ENCODE results near the gene ZNF593OS. TPM values are rescaled to one million over a fixed set of nuclear protein-coding genes. Genes with fewer than 3 reads are reported as not detected.

ZNF593OS gene
- total RNA-seq, 2 experiments from 2014 or later = not detected

- H3K36me3 Mint-ChIP-seq = no peaks in the 10 kb centered on the region
- no peak overlapping the region for H3K27ac Mint-ChIP-seq
- no peak for DNase-seq
- intact Hi-C loops (cut with micrococcal nuclease) = loop anchor here (5.0 kb wide), 3 partner anchors 58 to 157 kb away; no protein-coding TSS in a partner anchor
- H3K9me3 Mint-ChIP-seq = no peaks in the 10 kb centered on the region
- POLR2A ChIA-PET = no interaction called here
- CTCF ChIA-PET = interaction anchor here (0.6 to 1.7 kb wide), 5 partner anchors 38 to 157 kb away, joined by 3 to 6 read pairs (median 4); no protein-coding TSS in a partner anchor
- peaks cover 15% of the 10 kb centered on the region for H3K27me3 Mint-ChIP-seq
- H3K4me3 Mint-ChIP-seq = no peak overlapping the region
- H3K4me1 Mint-ChIP-seq (ENCODE audit: low read depth) = peaks cover 14% of the 10 kb centered on the region
Measured at GRCh38 chr1:26164861-26165842, 6.5 kb downstream of the ZNF593OS start.

GRCh38 chr1:26164036-26164860 is 7.4 kb downstream of the ZNF593OS start:
- peak; percentile 47 for DNase-seq
- Mint-ChIP-seq H3K4me1 (ENCODE audit: low read depth) (peaks cover 11% of the 10 kb centered on the region), H3K9me3 (no peaks in the 10 kb centered on the region), H3K27me3 (peaks cover 21% of the 10 kb centered on the region), H3K36me3 (no peaks in the 10 kb centered on the region), H3K27ac (no peak overlapping the region), H3K4me3 (peak overlapping the region; percentile 25)
- intact Hi-C loops (cut with micrococcal nuclease) = loop anchor here (5.0 kb wide), 2 partner anchors 57 to 127 kb away; no protein-coding TSS in a partner anchor
- CTCF ChIA-PET = interaction anchor here (0.7 to 3.5 kb wide), 8 partner anchors 9 to 269 kb away, joined by 3 to 19 read pairs (median 3); no protein-coding TSS in a partner anchor
- POLR2A ChIA-PET = no interaction called here

GRCh38 chr1:26163684-26164035 is 8.0 kb downstream of the ZNF593OS start:
- POLR2A ChIA-PET = no interaction called here
- H3K36me3 Mint-ChIP-seq = no peaks in the 10 kb centered on the region
- CTCF ChIA-PET = interaction anchor here (0.6 to 3.5 kb wide), 8 partner anchors 10 to 583 kb away, joined by 3 to 19 read pairs (median 3); no protein-coding TSS in a partner anchor
- H3K27ac Mint-ChIP-seq = no peak overlapping the region
- H3K4me3 Mint-ChIP-seq = peak overlapping the region; percentile 37
- H3K4me1 Mint-ChIP-seq (ENCODE audit: low read depth) = peaks cover 10% of the 10 kb centered on the region
- no peak for DNase-seq
- intact Hi-C loops (cut with micrococcal nuclease) = loop anchor here (5.0 kb wide), 2 partner anchors 56 to 126 kb away; no protein-coding TSS in a partner anchor
- peaks cover 23% of the 10 kb centered on the region for H3K27me3 Mint-ChIP-seq
- H3K9me3 Mint-ChIP-seq = no peaks in the 10 kb centered on the region

- POLR2A ChIA-PET = no interaction called here
- H3K27me3 Mint-ChIP-seq = peaks cover 29% of the 10 kb centered on the region
- peak overlapping the region; percentile 24 for H3K4me3 Mint-ChIP-seq
- peaks cover 10% of the 10 kb centered on the region for H3K4me1 Mint-ChIP-seq (ENCODE audit: low read depth)
- no peak overlapping the region for H3K27ac Mint-ChIP-seq
- no peaks in the 10 kb centered on the region for H3K36me3 Mint-ChIP-seq
- intact Hi-C loops (cut with micrococcal nuclease) = loop anchor here (5.0 kb wide), 2 partner anchors 55 to 125 kb away; no protein-coding TSS in a partner anchor
- CTCF ChIA-PET = interaction anchor here (0.6 to 3.5 kb wide), 4 partner anchors 18 to 57 kb away, joined by 3 to 19 read pairs (median 4); no protein-coding TSS in a partner anchor
- H3K9me3 Mint-ChIP-seq = no peaks in the 10 kb centered on the region
- DNase-seq = no peak
Measured at GRCh38 chr1:26162220-26162709, 9.4 kb downstream of the ZNF593OS start.

- peaks cover 10% of the 10 kb centered on the region for H3K4me1 Mint-ChIP-seq (ENCODE audit: low read depth)
- no peak overlapping the region for H3K27ac Mint-ChIP-seq
- intact Hi-C loops (cut with micrococcal nuclease) = loop anchor here (5.0 kb wide), 2 partner anchors 54 to 124 kb away; no protein-coding TSS in a partner anchor
- DNase-seq = peak; percentile 50
- peaks cover 31% of the 10 kb centered on the region for H3K27me3 Mint-ChIP-seq
- POLR2A ChIA-PET = no interaction called here
- no peaks in the 10 kb centered on the region for H3K36me3 Mint-ChIP-seq
- CTCF ChIA-PET = interaction anchor here (0.6 to 3.5 kb wide), 6 partner anchors 17 to 125 kb away, joined by 3 to 19 read pairs (median 3); partner anchors contain the start of gene CEP85
- peak overlapping the region; percentile 24 for H3K4me3 Mint-ChIP-seq
- H3K9me3 Mint-ChIP-seq = no peaks in the 10 kb centered on the region
Measured at GRCh38 chr1:26161415-26162219, 10.0 kb downstream of the ZNF593OS start.

GRCh38 chr1:26160527-26161414 is 10.9 kb downstream of the ZNF593OS start:
- Mint-ChIP-seq H3K36me3 (no peaks in the 10 kb centered on the region), H3K4me3 (no peak overlapping the region), H3K27me3 (peaks cover 33% of the 10 kb centered on the region), H3K27ac (no peak overlapping the region), H3K4me1 (ENCODE audit: low read depth) (peaks cover 10% of the 10 kb centered on the region), H3K9me3 (no peaks in the 10 kb centered on the region)
- ChIA-PET CTCF (interaction anchor here (0.9 to 3.5 kb wide), 6 partner anchors 9 to 124 kb away, joined by 3 to 19 read pairs (median 4); partner anchors contain the start of genes CEP85 and ZNF593), POLR2A (no interaction called here)
- intact Hi-C loops (cut with micrococcal nuclease) = loop anchor here (5.0 kb wide), 2 partner anchors 53 to 123 kb away; no protein-coding TSS in a partner anchor
- DNase-seq = no peak

- H3K27me3 Mint-ChIP-seq = peaks cover 35% of the 10 kb centered on the region
- CTCF ChIA-PET = interaction anchor here (1.3 to 3.3 kb wide), 2 partner anchors 10 to 15 kb away, joined by 4 to 12 read pairs; partner anchors contain the start of gene ZNF593
- intact Hi-C loops (cut with micrococcal nuclease) = loop anchor here (5.0 kb wide), 2 partner anchors 52 to 122 kb away; no protein-coding TSS in a partner anchor
Measured at GRCh38 chr1:26159743-26160039, 11.9 kb downstream of the ZNF593OS start.

GRCh38 chr1:26158908-26159742 is 12.5 kb downstream of the ZNF593OS start, which contains the start of gene FAM110D:
TSS of gene FAM110D (plus strand) at chr1:26159079. CDS start at chr1:26161292, 2,213 bp downstream.
- DNase-seq = no peak
- Mint-ChIP-seq H3K36me3 (no peaks in the 10 kb centered on the region), H3K9me3 (no peaks in the 10 kb centered on the region), H3K27ac (no peak within 1 kb of the TSS), H3K4me3 (no peak within 1 kb of the TSS), H3K27me3 (peaks cover 35% of the 10 kb centered on the region), H3K4me1 (ENCODE audit: low read depth) (peaks cover 4% of the 10 kb centered on the region)
- intact Hi-C loops (cut with micrococcal nuclease) = no loop called here
- ChIA-PET POLR2A (no interaction called here), CTCF (interaction anchor here (0.5 to 3.8 kb wide), 4 partner anchors 10 to 232 kb away, joined by 4 to 20 read pairs (median 8); partner anchors contain the start of gene ZNF593)

More at GRCh38 chr1:26159743-26160039, 11.9 kb downstream of the ZNF593OS start:
- POLR2A ChIA-PET = no interaction called here
- Mint-ChIP-seq H3K9me3 (no peaks in the 10 kb centered on the region), H3K4me3 (no peak overlapping the region), H3K4me1 (ENCODE audit: low read depth) (peaks cover 6% of the 10 kb centered on the region), H3K27ac (no peak overlapping the region), H3K36me3 (no peaks in the 10 kb centered on the region)
- DNase-seq = no peak

- H3K4me3 Mint-ChIP-seq = no peak overlapping the region
- peaks cover 4% of the 10 kb centered on the region for H3K4me1 Mint-ChIP-seq (ENCODE audit: low read depth)
- H3K36me3 Mint-ChIP-seq = no peaks in the 10 kb centered on the region
- ChIA-PET CTCF (interaction anchor here (0.5 to 3.8 kb wide), 5 partner anchors 11 to 233 kb away, joined by 3 to 20 read pairs (median 5); partner anchors contain the start of gene ZNF593), POLR2A (no interaction called here)
- intact Hi-C loops (cut with micrococcal nuclease) = no loop called here
- no peak for DNase-seq
- H3K9me3 Mint-ChIP-seq = no peaks in the 10 kb centered on the region
- H3K27ac Mint-ChIP-seq = no peak overlapping the region
- peaks cover 29% of the 10 kb centered on the region for H3K27me3 Mint-ChIP-seq
Measured at GRCh38 chr1:26158271-26158907, 13.2 kb downstream of the ZNF593OS start.
